Mononuclear cell (primary cell): ENCODE data around the gene SLC7A6OS. TPM values are rescaled to one million over a fixed set of nuclear protein-coding genes. Genes with fewer than 3 reads are reported as not detected.

ENCODE experiments used
- H3K27me3 ChIP-seq: 2 replicates; pipeline ENCODE4 v1.6.0; 2011; ENCODE audit warnings: low read length, control low read depth; ENCODE audit not compliant: insufficient read depth
- H3K4me1 ChIP-seq: 2 replicates; pipeline ENCODE4 v1.5.1; 2011; ENCODE audit warnings: mild to moderate bottlenecking, low read length, control low read depth; ENCODE audit not compliant: insufficient read depth
- H3K4me3 ChIP-seq: 2 replicates; pipeline ENCODE4 v1.5.1; 2011; ENCODE audit warnings: mild to moderate bottlenecking, low read length, moderate library complexity
- H3K9me3 ChIP-seq: 2 replicates; pipeline ENCODE4 v1.5.1; 2011; ENCODE audit warnings: low read depth, mild to moderate bottlenecking, control low read depth, low read length
- total RNA-seq: library from RNA; depleted of rRNA; stranded (reverse); fragments of >200 nt; gene quantifications from one replicate; pipeline ENCODE4 v1.2.3, GENCODE V29; 2012

SLC7A6OS gene
- total RNA-seq, 1 donor = 32.3 TPM

GRCh38 chr16:68282064-68282452, 28.7 kb downstream of the SLC7A6OS start:
- Histone ChIP-seq H3K9me3 (no peaks in the 10 kb centered on the region), H3K4me3 (no peak overlapping the region), H3K4me1 (peaks cover 77% of the 10 kb centered on the region), H3K27me3 (no peaks in the 10 kb centered on the region)

GRCh38 chr16:68281368-68282063, 29.2 kb downstream of the SLC7A6OS start:
- Histone ChIP-seq H3K4me3 (no peak overlapping the region), H3K9me3 (no peaks in the 10 kb centered on the region), H3K4me1 (peaks cover 77% of the 10 kb centered on the region), H3K27me3 (no peaks in the 10 kb centered on the region)

GRCh38 chr16:68279726-68280558, 30.8 kb downstream of the SLC7A6OS start:
- peaks cover 77% of the 10 kb centered on the region for H3K4me1 ChIP-seq
- H3K4me3 ChIP-seq = no peak overlapping the region
- no peaks in the 10 kb centered on the region for H3K27me3 ChIP-seq
- no peaks in the 10 kb centered on the region for H3K9me3 ChIP-seq

GRCh38 chr16:68276223-68276622, 34.5 kb downstream of the SLC7A6OS start:
- Histone ChIP-seq H3K27me3 (no peaks in the 10 kb centered on the region), H3K4me3 (no peak overlapping the region), H3K9me3 (no peaks in the 10 kb centered on the region), H3K4me1 (peaks cover 77% of the 10 kb centered on the region)

GRCh38 chr16:68275611-68276191, 35.0 kb downstream of the SLC7A6OS start:
- H3K4me3 ChIP-seq = no peak overlapping the region
- H3K27me3 ChIP-seq = no peaks in the 10 kb centered on the region
- H3K4me1 ChIP-seq = peaks cover 73% of the 10 kb centered on the region
- no peaks in the 10 kb centered on the region for H3K9me3 ChIP-seq

- Histone ChIP-seq H3K27me3 (no peaks in the 10 kb centered on the region), H3K9me3 (no peaks in the 10 kb centered on the region), H3K4me1 (peaks cover 69% of the 10 kb centered on the region), H3K4me3 (no peak overlapping the region)
Measured at GRCh38 chr16:68274441-68274840, 36.3 kb downstream of the SLC7A6OS start.

- Histone ChIP-seq H3K4me1 (peaks cover 69% of the 10 kb centered on the region), H3K4me3 (no peak overlapping the region), H3K27me3 (no peaks in the 10 kb centered on the region), H3K9me3 (no peaks in the 10 kb centered on the region)
Measured at GRCh38 chr16:68273896-68274295, 36.9 kb downstream of the SLC7A6OS start.

GRCh38 chr16:68273459-68273858, 37.3 kb downstream of the SLC7A6OS start:
- Histone ChIP-seq H3K4me1 (peaks cover 69% of the 10 kb centered on the region), H3K9me3 (no peaks in the 10 kb centered on the region), H3K27me3 (no peaks in the 10 kb centered on the region), H3K4me3 (no peak overlapping the region)

GRCh38 chr16:68272507-68273209, 38.1 kb downstream of the SLC7A6OS start:
- Histone ChIP-seq H3K4me3 (no peak overlapping the region), H3K4me1 (peaks cover 74% of the 10 kb centered on the region), H3K9me3 (no peaks in the 10 kb centered on the region)

GRCh38 chr16:68270353-68270752, 40.4 kb downstream of the SLC7A6OS start:
- Histone ChIP-seq H3K4me3 (no peak overlapping the region), H3K9me3 (no peaks in the 10 kb centered on the region), H3K4me1 (peaks cover 70% of the 10 kb centered on the region), H3K27me3 (no peaks in the 10 kb centered on the region)

More at GRCh38 chr16:68272507-68273209, 38.1 kb downstream of the SLC7A6OS start:
- no peaks in the 10 kb centered on the region for H3K27me3 ChIP-seq

GRCh38 chr16:68269793-68270192, 41.0 kb downstream of the SLC7A6OS start:
- no peaks in the 10 kb centered on the region for H3K9me3 ChIP-seq
- no peaks in the 10 kb centered on the region for H3K27me3 ChIP-seq
- H3K4me1 ChIP-seq = peaks cover 70% of the 10 kb centered on the region
- H3K4me3 ChIP-seq = no peak overlapping the region

GRCh38 chr16:68267612-68268405, 42.9 kb downstream of the SLC7A6OS start:
- Histone ChIP-seq H3K4me1 (peaks cover 61% of the 10 kb centered on the region), H3K9me3 (no peaks in the 10 kb centered on the region), H3K4me3 (no peak overlapping the region), H3K27me3 (no peaks in the 10 kb centered on the region)

- H3K4me1 ChIP-seq = peaks cover 47% of the 10 kb centered on the region
- H3K9me3 ChIP-seq = no peaks in the 10 kb centered on the region
- peak overlapping the region; percentile 74 for H3K4me3 ChIP-seq
- no peaks in the 10 kb centered on the region for H3K27me3 ChIP-seq
Measured at GRCh38 chr16:68265078-68265920, 45.4 kb downstream of the SLC7A6OS start.
